D721Med (cell line): ENCODE results near the gene ATP5ME.

Experiments
- DNase-seq: peaks from one replicate; pipeline ENCODE4 v3.0.0; 2011; ENCODE audit warnings: low spot score; ENCODE audit not compliant: insufficient read length
- FAIRE-seq: peaks from 2 replicates; lab custom pipeline; 2011; peaks lifted over from hg19 to GRCh38; lab: Jason Lieb, UNC
- CTCF ChIP-seq: IDR thresholded peaks from 2 replicates; pipeline ENCODE4 v1.5.1; 2012; ENCODE audit warnings: mild to moderate bottlenecking, control low read depth; ENCODE audit not compliant: insufficient read depth; ENCODE audit errors: missing control alignments

The ATP5ME gene

GRCh38 chr4:680928-681645 lies 7.0 kb upstream of the ATP5ME start:
- FAIRE-seq: no peak

GRCh38 chr4:680551-680927 lies 6.5 kb upstream of the ATP5ME start:
- no peak for TF ChIP-seq CTCF
- FAIRE-seq (no peak), DNase-seq (no peak)

More at GRCh38 chr4:680928-681645, 7.0 kb upstream of the ATP5ME start:
- TF ChIP-seq CTCF: no peak
- DNase-seq: no peak

- no peak for TF ChIP-seq CTCF
Observed at GRCh38 chr4:680091-680490, 6.0 kb upstream of the ATP5ME start.

GRCh38 chr4:679629-680028 lies 5.6 kb upstream of the ATP5ME start:
- DNase-seq (no peak), FAIRE-seq (no peak)
- TF ChIP-seq CTCF: no peak

More at GRCh38 chr4:680091-680490, 6.0 kb upstream of the ATP5ME start:
- no peak for DNase-seq
- FAIRE-seq: no peak

- FAIRE-seq (no peak), DNase-seq (no peak)
- no peak for TF ChIP-seq CTCF
Observed at GRCh38 chr4:679104-679481, 5.0 kb upstream of the ATP5ME start.

GRCh38 chr4:678331-679103 lies 4.4 kb upstream of the ATP5ME start:
- DNase-seq: no peak
- TF ChIP-seq CTCF: no peak
- FAIRE-seq: no peak
